GM18909 (cell line): ENCODE data around the gene CREB1.

Experiments
- ATAC-seq: cut with Tn5 transposase; IDR thresholded peaks from one replicate; pipeline ENCODE4 v1.9.1; 2021; ENCODE audit warnings: mild to moderate bottlenecking; ENCODE audit not compliant: unreplicated experiment, poor library complexity

The CREB1 gene

DNA sequence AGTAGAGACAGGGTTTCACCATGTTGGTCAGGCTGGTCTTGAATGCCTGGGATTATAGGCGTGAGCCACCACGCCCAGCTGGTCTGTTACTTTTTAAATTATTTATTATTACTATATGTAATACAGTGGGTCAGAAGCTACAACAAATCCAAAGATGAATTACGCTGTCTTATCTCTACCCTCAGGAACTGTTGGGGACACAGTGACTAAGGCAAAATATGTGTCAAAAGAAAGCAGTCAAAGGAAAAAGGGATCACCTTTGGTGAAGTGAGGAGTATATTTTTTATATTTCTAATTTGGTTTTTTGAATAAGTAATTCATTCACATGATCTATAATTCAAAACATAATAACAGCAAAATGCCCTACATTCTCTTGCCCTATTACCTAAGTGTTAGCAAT lies 4.7 kb downstream of the CREB1 start:
- ATAC-seq, result no peak

DNA sequence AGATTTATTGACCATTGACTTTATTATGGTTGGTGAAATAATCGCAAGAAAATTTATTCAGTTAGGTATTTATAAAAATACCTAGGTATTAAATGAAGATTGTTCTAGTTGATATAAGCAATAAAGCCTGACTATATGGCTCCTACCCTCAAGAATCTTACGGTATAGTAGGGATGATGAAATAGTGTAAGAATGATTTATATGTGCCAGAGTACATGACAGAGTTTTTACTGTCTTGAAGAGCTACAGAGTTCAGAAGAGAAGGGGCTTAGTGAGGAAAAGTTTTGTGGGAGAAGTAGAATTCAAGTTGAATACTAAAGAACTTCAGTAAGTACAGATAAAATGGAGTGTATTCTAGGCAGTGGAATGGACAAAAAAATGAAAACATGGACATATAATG lies 9.7 kb downstream of the CREB1 start:
- no peak for ATAC-seq

DNA sequence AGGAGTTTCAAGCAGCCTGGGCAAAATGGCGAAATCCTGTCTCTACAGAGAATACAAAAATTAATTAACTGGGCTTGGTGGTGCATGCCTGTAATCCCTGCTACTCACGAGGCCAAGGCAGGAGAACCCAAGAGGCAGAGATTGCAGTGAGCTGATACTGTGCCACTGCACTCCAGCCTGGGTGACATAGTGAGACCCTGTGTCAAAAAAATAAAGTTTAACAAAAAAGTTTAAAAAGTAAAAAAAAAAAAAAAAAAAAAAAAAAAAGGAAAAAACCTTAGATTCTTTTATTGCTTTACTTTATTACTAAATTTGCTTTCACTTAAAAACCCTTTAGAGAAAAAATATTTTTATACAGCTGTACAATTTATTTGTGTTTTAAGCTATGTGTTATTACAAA lies 10.7 kb downstream of the CREB1 start:
- no peak for ATAC-seq

DNA sequence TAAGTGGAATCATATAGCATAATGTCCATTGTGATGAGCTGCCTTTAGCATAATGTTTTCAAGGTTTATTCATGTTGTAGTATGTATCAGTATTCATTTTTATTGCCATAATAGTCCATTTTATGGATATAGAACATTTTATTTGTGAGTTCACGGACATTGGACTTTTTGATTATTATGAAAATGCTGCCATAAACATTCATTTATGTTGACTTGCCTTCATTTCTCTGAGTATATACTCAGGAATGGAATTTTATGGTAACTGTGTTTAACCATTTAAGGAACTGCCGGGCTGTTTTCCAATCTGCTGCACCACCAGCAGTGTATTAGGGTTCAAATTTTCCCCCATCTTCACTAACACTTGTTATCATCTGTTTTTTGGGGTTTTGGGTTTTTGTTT lies 12.2 kb downstream of the CREB1 start:
- ATAC-seq, result no peak

DNA sequence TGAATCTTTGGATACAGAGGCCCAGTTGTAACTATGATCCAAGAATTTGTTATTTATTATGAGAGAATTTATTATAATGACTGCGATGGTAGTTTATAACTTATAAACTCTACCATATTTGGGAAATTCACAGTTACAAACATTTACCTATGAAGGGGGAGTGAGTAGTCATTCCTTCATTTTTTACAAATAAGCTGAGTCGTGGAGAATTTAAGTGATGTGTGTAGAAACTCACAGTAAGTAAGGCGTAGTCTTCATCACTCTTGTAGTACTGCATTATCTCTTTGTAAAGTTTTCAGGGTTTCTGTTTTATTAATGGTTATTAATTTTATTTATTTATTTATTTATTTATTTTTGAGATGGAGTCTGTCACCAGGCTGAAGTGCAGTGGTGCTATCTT lies 13.5 kb downstream of the CREB1 start:
- ATAC-seq, result no peak

DNA sequence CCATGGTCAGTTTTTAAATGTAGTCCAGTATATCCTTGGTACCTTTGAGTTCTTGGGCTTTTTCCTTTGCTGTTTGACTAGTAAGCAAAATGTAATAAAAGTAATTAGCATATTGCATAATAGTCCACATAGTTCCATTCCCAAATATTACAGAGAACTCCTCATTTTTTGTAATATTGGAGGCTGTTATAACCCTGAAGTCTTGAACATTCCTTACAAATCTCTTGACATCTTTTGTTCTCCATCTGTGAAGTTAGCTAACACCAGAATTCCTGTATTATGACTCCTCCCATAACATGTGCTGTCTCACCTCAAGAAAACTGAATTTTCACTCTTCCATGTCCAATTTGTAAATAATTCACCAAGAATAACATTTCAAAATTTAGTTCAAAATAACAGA lies 17.1 kb downstream of the CREB1 start:
- no peak for ATAC-seq

DNA sequence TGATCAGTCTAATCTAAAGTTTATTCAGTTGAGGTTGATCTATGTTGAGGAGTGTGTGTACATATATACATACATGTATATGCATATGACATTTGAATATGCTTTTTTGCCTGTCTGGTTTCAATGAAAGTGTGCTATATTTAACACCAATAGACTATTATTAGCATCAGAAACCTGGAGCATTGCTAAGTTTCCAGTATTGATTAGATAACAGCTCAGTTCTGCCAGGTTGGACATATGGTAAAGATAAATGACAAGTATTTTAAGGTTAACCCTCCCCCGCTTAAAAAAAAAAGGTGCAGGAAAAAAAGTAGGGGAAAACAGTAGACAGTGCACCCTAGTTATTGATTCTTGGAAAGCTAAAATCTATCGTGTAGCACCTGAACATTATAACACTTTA lies 19.4 kb downstream of the CREB1 start:
- ATAC-seq, result no peak

DNA sequence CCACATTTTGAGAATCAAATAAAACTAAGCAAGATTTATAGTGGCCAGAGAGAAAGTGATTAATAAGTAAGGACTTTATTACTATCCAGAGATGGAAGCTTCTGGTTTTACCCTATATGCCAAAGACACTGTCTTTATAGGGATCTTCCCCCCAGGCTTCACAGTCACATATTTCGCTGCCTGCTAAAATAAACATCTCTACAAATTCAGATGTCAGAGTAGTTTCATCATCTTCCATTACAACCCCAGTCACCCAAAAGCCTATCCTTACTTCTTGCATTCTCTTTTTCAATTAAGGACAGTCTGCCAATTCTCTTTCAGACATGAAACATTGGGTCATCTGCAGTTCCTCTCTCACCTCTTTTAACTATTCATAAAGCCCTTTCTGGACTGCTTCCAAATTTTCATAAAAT lies 28.3 kb downstream of the CREB1 start:
- ATAC-seq, result no peak

DNA sequence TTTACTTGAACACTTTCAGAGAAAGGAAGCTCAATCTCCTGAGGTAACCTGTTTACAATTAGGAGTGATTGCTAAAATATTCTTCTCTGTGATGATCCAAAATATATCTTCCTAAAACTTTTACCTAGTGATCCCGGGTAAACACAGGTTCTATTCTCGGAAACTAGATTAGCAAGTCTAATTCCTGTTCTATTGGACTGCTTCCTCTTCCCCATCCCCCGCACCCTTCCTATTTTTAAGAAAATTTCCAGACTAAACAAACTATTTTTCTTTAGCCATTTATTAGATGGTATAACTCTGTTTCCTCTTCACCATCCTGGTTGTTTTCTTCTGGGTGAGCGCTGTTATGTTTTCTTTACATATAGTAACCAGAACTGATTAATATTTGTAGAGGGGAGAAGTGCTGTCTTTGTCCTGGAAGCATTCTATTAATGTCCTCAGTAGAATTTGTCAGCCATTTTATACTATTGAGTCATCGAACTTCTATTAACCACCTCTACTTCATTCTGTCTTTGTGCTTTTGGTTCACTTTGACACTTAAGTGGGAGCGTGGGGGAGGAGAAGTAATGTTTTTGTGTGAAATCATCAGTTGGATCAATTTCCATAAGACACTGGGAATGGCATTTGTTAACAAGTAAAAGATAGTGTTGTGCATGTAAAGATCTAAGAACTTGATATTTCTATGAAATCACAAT lies 31.8 kb downstream of the CREB1 start:
- ATAC-seq, result no peak

DNA sequence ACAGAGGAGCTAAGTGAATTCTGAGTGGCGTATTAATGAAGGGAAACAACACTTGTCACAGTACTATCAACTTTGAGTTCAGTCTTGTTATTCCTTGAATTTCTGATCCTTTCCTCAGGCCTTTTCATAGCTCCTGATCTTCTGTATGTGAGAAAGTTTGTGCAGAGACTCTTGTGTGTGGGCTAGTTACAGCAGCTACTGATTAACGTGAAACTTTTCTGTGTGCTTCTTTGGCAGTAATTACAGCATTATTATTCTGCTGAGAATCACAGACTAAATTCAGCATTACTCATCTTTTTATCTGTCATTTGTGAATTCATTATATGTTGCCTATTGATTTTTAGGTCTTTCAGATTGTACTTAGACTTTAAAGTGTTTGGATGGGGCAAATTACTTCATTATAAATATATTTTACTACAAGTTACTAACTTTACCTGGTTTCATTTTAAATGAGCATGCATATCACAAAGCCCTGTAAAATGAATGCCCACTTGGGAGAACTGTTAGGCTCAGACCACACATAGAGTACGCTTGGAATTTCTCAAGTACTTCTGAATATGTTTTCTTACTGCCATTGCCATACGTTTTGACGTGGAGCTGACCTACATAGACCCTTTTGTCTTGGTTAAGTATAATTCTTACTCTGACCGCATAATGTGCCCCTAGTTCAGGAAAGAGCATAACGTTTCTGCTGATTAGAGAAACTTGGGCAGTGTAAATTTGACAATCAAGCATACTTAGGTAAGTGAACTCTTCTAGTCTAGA lies 36.2 kb downstream of the CREB1 start:
- ATAC-seq, result no peak

DNA sequence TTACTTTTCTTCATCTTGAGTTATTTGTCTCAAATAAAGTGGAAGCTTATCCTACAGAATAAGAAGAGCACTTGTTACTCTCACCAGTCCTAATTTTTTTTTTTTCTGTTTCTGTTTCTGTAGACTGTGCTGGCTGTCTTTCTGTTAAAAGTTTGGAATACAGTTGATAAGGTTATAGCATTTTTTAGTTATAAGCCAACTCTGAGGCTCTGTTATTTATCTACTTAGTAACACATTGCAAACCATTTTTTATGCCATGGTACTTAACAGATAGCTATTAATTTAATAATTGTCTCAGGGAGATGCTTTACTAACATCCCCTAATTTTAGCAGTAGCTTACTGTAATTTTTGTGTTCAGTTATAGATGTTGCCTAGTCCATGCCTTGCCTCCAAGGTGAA lies 37.9 kb downstream of the CREB1 start:
- ATAC-seq, result no peak

DNA sequence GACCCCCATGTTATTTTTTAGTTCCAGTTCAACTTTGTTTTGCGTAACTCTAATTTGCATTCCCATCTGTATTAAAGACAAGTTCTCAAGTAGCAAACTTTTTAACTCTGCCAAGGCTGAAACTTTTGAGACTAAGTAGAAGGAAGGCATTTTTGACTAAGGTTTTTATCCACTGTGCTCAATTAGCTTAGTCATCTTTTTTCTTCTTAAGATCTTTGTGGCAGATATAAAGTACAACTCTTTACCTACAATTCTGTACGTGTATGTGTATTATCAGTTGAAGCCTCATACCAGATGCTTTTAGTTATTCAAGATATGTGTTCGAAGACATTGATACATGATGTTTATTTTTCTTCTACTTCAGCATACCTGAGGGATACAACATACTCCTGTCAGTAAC lies 41.6 kb downstream of the CREB1 start:
- ATAC-seq, result no peak

DNA sequence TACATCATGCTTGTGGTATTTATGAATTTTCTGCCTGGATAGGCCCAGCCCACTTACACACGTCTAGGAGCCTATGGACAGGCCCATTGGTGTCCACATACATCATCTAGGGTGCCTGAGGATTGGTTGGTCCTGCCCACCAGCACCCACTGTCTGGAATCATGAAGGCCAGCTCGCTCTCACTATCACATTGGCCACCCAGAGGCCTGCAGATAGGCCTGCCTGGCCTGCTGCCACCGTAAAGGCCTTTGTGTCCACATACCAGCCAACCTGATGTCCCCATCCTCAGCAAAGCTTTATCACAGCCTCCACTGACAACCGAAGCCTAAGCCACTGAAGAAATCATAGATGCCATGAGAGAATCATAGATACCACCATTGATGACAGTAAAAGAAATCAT lies 55.2 kb downstream of the CREB1 start:
- no peak for ATAC-seq

DNA sequence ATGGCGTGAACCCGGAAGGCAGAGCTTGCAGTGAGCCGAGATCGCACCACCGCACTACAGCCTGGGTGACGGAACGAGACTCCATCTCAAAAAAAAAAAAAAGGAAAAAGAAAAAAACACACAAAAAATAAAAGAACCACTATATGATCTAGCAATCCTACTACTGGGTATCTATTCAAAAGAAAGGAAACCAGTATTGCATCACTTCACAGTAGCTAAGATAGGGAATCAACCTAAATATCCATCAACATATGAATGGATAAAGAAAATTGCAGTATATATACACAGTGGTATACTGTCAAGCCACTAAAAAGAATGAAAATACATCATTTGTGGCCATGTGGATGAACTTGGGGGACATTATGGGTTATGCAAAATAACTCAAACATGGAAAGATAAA lies 57.5 kb downstream of the CREB1 start:
- no peak for ATAC-seq

DNA sequence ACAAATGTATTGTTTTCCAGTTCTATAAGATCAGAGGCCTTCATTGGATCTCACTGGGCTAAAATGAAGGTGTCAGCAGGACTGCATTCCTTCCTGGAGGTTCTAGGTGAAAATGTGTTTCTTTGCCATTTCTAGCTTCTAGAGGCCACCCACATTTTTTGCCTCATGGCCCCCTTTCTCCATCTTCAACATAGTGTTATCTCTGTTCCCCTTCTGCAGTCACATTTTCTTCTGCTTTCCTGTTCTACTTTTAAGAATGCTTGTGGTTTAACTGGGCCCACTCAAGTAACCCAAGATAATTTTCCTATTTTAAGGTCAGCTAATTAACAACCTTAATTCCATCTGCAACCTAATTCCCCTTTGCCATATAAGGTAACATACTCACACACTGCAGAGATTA lies 59.4 kb downstream of the CREB1 start:
- no peak for ATAC-seq

DNA sequence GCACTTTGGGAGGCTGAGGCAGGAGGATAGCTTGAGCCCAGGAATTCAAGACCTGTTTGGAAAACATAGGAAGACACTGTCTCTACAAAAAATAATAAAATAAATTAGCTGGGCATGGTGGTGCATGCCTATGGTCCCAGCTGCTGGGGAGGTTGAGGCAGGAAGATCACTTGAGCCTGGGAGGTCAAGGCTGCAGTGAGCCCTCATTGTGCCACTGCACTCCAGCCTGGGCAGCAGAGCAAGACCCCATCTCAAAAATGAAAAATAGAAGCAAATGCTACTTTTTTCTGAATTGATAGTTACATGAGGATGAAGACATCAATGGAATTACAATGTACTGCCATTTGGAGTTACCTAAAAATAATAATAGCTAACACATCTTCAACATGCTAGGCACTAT lies 63.5 kb downstream of the CREB1 start:
- no peak for ATAC-seq

DNA sequence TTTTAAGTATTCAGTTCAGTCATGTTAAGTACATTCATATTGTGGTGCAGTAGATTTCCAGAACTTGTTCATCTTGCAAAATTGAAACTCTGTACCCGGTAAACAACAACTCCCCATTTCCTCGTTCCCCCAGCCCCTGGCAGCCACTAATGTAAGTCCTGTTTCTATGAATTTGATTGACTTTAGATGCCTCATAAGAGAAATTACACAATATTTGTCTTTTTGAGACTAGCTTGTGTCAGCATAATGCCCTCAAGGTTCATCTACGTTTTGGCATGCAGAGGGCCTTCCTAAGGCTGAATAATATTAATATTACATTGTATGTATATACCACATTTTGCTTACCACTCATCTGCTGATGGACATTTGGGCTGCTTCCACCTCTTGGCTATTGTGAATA lies 64.5 kb downstream of the CREB1 start:
- no peak for ATAC-seq

DNA sequence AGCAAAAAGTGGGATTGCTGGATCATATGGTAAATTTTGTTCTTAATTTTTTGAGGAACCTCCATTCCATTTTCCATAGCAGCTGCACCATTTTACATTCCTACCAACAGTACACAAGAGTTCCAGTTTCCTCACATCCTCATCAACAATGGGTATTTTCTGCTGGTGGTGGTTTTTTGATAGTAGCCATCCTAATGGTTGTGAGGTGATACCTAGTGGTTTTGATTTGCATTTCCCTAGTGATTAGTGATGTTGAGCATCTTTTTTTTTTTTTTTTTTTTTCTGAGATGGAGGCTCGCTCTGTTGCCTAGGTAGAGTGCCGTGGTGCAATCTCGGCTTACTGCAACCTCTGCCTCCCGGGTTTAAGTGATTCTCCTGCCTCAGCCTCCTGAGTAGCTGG lies 65.0 kb downstream of the CREB1 start:
- ATAC-seq, result no peak

DNA sequence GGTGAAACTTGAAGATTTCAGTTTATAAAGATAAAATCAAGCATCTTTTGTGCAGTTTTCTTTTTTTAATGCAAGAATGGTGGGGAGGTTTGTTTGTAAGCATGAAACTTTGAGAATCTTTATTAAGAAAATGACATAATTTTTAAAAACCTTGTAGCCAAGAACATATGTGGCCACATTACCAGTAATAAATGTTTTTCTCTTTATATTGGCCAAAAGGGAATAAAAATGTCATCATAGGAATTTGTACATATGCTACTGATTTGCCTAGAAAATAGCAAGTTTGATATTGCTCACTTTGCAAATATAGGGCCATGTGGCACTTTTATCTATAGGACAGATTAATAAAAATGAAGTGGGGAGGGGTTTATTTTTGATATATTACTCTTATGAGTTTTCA lies 69.9 kb downstream of the CREB1 start:
- no peak for ATAC-seq

DNA sequence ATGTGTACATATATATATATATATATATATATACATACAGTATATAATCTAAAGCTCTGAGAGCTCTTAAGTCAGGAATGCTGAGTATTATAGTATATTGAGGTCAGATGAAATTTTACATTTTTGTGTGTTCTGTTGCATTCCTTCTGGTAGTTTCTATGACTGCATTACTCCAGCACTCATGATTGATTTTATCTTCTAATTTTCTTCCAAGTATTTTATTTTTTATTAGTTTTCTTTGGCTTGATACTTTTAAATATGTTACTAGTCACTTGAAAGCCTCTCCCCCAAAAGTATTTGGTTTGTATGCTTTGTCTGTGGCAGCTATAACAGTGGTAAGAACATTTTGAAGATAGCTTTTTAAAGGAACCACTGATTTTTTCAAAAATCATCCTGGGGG lies 70.5 kb downstream of the CREB1 start:
- ATAC-seq, result no peak

DNA sequence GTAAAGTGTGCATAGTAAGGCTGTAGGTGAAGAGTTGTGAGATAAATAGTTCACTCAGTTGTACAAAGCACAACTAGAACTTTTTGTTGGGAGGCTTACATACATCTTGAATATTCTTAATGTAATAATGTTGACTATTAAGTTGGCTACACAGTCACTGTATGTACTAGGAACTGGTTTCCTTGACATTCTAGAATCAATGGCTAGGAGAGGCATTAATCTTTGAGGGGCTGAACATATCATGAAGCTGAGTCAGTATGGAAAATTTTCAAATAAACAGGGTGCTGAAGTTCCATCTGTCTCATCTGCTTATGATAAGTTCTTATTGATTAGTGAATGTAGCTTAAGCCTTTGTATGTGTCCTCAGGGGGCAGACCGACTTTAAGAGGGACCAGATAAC lies 72.0 kb downstream of the CREB1 start:
- ATAC-seq, result no peak

DNA sequence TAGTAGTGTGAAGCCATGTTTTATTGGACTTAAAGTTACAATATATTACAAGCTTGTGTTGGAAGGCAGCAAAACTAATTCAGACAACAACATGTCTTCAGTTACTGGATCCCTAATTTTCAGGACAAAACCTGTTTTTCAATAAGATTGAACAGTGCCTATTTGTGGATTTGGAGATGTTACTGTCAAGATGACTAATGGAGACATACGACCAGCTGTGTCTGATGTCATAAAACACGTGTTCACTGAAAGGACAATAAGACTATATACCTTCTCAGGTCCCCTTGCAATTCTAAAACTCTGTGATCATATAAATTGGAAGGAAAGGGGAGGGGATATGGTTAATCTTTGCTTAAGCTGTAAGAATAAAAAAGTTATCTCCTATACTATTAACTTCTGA lies 73.7 kb downstream of the CREB1 start:
- no peak for ATAC-seq
